Measurements from ENCODE around the gene TTC27.

DNA sequence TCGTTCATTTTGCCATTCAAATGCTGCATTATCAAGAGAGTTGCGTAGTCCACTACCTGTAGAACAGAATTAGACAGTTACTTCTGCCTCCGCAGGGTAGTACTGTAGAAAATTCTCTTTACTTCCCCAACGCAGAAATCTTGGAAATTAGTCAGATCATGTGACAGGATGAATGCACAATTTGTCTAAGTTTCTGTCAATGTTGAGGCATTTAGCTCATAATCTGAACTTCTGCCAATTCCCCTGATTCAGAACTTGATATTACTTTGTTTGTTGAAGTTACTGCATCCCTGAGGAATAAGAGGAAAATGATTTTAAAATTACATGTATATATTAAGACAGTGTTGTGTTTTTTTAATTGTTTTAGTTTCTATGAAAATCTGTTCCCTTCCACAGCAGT, 83.4 kb downstream of the TTC27 start:
- TF ChIP-seq, protein P1, sequence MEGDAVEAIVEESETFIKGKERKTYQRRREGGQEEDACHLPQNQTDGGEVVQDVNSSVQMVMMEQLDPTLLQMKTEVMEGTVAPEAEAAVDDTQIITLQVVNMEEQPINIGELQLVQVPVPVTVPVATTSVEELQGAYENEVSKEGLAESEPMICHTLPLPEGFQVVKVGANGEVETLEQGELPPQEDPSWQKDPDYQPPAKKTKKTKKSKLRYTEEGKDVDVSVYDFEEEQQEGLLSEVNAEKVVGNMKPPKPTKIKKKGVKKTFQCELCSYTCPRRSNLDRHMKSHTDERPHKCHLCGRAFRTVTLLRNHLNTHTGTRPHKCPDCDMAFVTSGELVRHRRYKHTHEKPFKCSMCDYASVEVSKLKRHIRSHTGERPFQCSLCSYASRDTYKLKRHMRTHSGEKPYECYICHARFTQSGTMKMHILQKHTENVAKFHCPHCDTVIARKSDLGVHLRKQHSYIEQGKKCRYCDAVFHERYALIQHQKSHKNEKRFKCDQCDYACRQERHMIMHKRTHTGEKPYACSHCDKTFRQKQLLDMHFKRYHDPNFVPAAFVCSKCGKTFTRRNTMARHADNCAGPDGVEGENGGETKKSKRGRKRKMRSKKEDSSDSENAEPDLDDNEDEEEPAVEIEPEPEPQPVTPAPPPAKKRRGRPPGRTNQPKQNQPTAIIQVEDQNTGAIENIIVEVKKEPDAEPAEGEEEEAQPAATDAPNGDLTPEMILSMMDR (IDR thresholded peaks at IDR 0.05) = no peak
- TF ChIP-seq ZFX (IDR thresholded peaks at IDR 0.05; ENCODE audit: borderline replicate concordance) = no peak

Measured in 22Rv1 (cell line).